KBM-7 (cell line): ENCODE data around the gene HCFC1.
"Not testable (repeated sequence)": the region's sequence is repeated elsewhere in the genome, so short reads cannot be mapped to it uniquely, and the experiment has no call there.

Source experiments
- DNase-seq: peaks from one replicate; pipeline ENCODE4 v3.0.0-alpha.2; 2015
- in situ Hi-C: fragments of 300-500 bp; cut with MboI; formaldehyde crosslinking; loops from 2 replicates; pipeline ENCODE4 v1.14.3; 2020; ENCODE audit warnings: low sequenced_read_pairs, low pct_unique_long_range_greater_than_20kb, mixed read lengths

Gene HCFC1

DNA sequence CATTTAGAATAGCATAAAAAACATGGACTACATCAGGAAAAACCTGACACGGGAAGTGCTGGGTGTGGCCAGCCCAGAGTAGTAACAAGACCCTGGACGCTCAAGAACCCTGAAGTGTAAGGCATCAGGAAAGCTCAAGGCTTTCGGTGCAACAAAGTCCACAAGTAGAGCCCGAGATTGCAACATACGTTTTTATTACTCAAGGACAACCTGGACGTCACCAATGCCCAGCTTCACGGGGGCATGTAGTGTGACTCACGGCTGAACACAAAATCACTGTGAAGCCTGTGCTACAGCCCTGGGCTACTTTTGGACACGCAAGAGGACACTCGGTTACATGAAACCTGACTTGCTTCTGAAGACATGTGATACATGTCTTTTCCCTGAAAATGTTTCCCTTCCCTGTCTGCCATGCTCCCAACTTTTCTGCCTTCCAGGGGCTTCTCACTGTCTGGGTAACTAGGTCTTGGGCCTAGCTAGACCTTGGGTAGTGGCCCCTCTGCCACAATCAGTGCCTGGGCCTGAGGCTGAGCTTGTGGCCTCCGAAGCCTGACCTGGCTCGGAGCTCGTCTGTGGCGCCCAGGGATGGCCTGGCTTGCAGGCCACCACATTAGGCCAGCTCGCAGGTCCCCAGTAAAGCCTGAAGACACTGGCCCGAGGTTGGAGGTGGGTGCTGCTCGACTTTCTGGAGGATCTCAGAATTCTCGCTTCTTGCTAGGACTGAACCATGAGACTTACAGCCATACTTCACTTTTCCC lies 38.9 kb upstream of the HCFC1 start:
- DNase-seq = no peak
- in situ Hi-C loops = no loop called here

DNA sequence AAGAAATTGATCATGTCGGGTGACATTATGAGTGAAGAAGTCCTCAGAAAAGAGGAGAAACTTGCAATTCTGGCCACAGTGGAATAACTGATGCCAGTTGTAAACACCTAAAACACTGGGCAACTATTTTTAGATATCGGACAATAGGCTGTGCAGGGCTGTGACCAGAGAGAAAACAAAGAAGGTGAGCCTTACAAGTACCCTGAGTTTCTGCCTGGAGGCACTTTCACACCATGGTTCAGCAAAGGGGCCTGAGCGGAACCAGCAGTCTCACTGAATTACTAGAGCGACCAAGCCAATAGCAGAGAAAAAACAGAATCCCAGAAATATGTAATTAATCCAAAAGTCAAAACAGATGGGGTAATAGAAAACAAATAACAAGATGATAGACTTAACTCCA lies 36.9 kb upstream of the HCFC1 start:
- in situ Hi-C loops = no loop called here
- no peak for DNase-seq

DNA sequence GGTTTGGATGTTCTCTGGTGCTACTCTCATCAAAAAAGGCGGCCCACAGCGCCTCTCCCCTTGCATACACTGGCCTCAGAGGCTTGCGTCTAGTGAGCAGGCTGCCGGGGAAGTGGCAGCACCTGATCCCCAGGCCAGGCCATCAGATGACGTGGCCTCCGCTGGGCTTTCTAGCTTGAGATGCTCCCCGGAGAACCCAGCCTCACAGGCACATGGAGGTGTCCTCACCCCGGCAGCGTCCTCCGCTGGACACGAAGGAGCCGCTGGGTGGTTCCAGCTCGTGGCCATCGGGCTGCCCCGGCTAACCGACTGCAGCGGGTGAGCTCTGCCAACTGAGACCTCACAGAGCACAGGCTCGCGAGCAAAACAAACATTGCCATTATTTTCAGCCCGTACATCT lies 35.3 kb upstream of the HCFC1 start:
- in situ Hi-C loops = no loop called here
- DNase-seq = no peak

DNA sequence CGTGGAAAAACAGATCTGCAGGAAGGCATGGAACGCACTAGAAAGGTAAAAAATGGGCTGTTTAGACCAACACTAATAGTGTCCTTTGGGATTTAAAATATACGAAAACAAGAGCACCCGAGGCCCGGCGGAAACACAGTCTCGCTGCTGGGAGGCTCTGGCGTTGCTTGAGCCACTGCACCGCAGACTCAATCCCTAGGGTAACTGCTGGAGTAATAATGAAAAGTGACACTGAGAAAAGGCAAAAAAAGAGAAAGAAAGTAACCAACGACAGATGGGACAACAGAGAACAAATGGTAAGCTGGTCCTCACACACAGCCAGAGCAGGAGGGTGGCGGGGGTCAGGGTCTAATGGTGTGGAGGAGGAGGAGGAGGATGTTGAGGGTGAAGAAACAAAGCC lies 32.7 kb upstream of the HCFC1 start:
- in situ Hi-C loops = no loop called here

DNA sequence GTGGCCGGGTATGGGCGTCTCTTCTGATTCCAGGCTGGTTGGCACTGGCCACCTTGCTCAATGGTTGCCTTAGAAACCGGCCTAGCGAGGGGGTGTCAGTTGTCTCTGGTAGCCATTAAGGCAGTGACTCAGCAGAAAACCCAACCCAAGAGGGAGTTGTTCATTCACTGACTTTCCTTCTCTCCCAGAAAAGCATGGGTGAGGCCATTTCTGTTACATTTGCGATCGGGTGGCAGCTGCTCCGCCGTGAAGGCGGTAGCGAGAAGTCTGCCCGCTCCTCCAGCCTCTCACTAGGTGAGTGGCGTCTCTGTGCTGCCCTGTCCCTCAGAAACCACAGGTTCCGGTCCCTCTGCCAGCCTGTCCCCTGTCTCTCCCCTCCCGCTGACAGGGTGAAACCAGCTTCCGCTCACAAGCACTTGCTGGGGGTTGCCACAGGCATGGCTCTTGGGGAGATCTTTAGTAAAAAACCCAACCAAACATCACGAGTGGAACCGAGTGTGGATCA lies 30.6 kb upstream of the HCFC1 start:
- DNase-seq = peak; percentile 91
- in situ Hi-C loops = no loop called here

More for the DNA sequence above, 32.7 kb upstream of the HCFC1 start:
- DNase-seq = no peak

DNA sequence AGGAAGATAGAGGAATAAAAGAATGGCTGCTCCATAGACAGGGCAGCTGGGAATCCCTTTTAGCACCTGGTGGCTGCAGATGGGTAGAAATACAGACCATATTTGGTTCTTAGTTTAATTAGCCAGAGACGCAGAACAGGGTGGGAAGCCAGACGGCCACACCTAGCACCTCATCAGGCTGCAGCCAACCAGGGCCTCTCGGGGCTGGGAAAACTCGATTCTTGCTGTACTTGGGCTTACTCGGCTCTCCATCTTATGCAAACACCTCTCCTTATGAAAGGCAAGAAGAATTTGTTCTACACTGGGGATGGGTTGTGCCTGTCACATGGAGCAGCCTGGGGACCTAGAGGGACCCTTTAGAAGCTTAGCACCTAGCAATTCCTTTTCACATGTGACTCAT lies 28.4 kb upstream of the HCFC1 start:
- no peak for DNase-seq

DNA sequence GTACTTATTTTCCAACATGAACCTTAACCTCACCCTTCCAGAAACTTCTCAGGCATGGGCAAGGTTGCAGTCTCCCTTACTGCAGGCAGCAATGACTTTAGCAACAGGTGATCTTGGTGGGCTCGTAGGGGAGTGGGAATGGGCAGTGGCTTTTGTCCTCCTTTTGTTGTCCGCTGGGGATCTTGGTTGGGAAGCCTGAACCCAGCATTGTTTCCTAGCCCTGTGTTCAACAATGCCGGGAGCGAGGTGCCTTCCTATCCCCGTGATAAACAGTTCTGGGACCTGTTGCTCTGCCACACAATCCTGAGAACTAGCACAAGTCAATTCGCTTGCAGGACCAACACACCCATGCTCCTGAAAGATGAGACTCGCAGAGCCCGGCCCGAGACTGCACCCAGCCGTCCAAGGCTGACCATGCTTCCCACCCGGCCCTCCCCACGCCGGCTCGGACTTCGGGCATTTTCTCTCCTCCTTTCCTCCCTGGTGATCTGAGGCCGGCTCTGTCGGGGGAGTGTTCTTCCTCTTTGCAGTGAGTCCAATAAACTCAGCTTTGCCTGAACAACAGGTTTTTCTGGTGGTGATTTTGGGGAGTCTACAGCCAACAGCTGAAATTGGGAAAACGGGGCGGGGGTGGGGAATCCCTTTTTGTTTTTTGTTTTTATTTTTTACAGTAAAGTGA lies 27.9 kb upstream of the HCFC1 start:
- in situ Hi-C loops = no loop called here
- DNase-seq = peak; percentile 47

More for the DNA sequence above, 28.4 kb upstream of the HCFC1 start:
- in situ Hi-C loops = no loop called here

DNA sequence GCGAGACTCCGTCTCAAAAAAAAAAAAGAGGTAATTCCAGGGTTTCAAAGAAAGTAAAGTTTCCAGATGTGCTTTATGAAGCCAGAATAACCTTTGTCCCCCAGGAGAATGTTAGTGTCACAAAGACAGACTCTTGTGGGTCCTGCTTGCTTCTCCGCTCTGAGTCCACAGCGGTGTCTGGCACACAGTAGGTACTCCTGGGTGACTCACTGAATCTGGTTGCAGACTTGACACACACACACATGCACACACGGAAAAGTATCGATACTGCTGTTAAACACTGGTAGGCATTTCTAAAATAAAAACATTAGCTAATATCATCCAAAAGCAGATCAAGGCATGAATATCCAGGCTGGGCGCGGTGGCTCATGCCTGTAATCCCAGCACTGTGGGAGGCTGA lies 23.9 kb upstream of the HCFC1 start:
- DNase-seq = no peak
- in situ Hi-C loops = no loop called here

DNA sequence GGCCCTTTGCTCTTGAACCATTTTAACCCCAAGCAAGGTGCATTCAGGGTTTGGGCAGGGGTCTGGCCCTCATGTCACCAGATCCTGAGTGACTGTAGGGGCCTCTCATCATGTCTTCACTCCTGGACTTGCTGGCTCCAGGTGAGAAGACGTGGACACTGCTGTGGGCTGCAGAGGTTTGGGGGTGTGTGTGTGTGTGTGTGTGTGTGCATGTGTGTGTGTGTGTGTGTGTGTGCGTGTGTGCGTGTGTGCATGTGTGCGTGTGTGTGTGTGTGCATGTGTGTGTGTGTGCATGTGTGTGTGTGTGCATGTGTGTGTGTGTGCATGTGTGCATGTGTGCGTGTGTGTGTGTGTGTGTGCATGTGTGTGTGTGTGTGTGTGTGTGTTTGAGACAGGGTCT lies 22.8 kb upstream of the HCFC1 start:
- DNase-seq, in situ Hi-C loops: not testable (repeated sequence)

DNA sequence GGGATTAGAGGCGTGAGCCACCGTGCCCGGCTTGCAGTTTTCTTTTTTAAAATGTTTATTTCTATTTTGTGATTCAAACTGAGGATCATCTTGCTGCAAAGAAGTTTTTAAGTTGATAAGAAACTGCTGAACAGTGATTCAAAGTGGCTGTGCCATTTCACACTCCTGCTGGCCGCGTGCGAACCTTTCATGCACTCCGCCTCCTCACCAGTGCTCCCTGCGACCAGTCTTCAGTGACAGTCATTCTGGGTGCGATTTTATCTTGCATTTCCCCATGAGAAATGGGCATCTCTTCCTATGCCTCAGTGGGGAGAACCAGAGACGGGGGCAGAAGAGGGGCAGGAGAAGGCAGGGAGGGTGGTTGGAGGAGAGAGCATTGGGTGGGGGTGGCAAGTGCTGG lies 22.4 kb upstream of the HCFC1 start:
- in situ Hi-C loops = no loop called here
- no peak for DNase-seq

DNA sequence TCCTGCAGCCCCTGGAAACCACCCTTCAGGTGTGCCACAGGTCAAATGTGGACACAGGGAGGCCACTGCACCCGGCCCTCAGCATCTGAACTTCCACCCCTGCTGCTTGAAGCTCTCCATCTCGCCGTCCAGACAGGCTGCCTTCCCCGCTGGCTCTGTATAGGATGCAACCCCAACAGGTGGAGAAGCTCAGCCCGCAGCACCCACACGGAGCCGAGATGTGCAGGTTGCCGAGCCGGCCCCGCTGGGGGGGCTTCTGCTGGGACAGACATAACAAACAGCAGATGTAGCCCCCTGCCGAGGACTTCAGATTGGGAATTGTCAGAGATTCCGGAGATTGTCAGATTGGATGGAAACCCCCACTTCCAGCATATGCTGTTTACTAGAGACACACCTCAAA lies 21.5 kb upstream of the HCFC1 start:
- no peak for DNase-seq
- in situ Hi-C loops = no loop called here

DNA sequence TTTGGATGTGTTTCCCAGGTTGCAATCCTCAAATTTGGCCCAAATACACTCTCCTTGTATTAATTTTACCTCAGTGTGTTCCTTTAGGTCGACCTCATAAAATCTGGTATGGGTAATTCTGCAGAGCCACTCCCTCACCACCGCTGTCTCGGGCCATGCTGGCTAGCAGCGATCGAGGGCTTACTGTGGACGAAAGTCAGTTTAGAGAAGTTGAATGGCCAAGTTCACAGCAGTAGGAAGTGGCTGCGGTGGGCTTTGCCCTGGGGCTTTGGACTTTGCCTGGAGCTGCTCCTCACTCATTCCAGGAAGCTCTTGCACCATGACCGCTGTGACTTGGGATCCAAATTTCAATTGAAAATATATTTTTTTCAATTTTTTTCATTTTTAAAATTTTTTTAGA lies 20.6 kb upstream of the HCFC1 start:
- in situ Hi-C loops = no loop called here
- peak; percentile 53 for DNase-seq

DNA sequence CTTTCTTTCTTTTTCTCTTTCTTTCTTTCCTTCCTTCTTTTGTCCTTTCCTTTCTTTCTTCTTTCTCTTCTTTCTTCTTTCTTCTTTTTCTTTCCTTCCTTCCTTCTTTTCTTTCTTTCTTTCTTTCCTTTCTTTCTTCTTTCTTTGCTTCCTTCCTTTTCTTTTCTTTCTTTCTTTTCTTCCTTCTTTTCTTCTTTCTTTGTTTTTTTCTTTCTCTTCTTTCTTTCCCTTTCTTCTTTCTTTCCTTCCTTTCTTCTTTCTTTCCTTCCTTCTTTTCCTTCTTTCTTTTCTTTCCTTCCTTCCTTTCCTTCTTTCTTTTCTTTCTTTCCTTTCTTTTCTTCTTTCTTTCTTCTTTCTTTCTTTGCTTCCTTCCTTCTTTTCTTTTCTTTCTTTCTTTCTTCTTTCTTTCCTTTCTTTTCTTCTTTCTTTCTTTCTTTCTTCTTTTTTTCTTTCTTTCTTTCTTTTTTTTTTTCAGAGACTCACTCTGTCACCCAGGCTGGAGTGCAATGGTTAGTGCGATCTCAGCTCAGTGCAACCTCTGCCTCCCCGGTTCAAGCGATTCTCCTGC lies 19.5 kb upstream of the HCFC1 start:
- in situ Hi-C loops = no loop called here
- DNase-seq = no peak

DNA sequence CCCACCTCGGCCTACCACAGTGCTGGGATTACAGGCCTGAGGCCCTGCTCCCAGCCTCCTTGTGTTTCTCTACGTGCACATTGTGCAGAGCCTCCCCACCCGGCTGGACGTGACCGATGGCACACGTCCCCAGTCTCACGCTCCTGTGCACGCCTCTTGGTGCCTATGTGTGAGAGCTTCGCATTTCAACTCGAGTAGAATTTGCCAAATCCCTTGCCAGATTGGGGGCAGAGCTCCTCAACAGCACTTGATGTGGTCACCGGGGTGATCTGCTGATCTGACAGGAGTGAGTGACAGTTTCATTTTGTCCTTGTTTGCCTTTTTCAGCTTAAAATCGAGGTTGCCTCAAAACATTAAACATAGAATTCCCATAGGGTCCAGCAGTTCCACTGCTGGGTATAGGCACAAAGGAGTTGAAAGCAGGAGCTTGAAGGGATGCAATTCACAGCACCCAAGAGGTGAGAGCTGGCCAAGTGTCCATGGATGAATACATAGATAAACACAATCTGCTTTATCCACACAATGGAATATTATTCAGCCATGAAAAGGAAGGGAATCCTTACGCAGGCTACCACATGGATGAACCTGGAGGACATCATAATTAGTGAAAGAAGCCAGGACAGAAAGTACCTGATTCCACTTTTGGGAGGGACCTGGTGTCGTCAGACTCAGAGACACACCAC lies 18.5 kb upstream of the HCFC1 start:
- in situ Hi-C loops = no loop called here
- DNase-seq = no peak

DNA sequence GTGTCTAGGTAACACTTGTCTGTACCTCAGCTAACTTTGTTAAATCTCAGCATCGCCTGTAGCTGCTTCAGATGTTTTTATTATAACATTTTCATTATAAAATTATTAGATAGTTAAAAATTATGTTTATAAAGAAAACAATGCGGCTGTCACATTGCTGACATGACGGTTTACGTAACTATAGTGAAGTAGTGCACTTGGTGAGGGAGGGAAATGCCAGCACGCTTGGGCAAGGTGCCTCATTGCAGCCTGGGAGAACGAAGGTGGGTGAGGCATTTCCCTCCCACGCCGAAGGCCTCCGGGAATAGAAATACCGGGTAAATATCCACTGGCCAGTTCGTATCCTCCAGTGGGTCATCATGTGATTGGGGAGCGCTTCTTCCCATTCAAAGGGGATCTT lies 16.9 kb upstream of the HCFC1 start:
- in situ Hi-C loops = no loop called here
- no peak for DNase-seq

DNA sequence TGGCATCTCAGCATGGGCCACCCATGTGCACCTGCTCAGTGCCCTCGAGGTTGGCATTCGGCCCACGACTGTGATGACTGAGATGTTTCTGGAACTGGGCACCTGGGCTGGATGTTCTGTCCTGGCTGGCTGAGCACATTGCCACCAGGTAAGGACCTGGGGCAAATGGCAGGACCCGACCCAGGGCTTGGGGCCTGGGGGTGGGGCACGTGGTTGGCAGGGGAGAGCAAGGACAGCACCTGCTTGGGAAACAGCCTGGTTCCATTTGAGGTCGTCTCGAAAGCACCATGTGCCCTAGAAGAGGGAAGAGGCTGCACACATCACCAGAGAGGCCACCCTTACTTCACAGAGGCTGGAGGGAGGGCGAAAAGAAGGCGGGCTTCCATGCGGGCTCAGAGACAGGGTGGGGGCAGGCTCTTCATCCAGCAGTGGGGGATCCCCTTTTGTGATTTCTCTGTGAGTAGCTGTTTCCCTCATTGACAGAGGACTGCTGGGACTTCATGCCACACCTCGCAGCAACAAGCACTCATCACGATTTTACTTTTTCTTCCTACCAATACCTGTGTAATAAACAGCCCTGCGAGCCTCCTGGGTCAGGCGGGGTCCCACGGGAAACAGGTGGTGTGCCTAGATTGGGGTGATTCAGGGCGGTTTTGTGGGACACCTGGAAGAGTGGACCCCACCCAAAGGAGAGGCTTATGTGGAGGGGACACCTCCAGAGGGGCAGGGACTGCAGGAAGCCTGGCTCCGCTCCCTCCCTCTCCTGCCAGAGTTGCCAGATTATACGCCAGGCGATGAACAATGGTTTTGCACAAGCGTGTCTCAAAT lies 12.9 kb upstream of the HCFC1 start:
- no peak for DNase-seq
- in situ Hi-C loops = no loop called here

DNA sequence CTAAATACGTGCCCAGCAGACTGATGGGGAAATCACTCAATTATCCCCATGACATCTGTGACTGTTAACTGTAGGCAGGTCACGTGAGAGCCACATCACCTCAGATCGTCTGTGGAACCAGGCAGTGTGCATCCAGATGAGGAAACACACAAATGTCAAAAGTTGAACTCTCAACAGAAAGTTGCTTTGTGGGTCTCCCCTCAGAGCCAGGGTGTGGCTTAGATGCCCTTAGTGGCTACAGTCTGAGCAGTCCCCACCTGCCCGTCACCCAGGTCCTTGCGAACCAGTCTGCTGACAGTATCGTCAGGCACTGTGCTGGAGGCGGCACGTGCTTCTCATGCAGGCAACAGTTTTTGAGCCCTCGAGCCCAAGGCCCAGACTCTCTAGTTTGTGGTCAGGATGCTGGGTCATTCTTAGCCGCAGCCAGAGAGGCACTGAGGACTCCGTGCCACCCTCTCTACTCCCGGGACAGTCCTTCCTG lies 11.7 kb upstream of the HCFC1 start:
- in situ Hi-C loops = no loop called here
- DNase-seq = no peak

DNA sequence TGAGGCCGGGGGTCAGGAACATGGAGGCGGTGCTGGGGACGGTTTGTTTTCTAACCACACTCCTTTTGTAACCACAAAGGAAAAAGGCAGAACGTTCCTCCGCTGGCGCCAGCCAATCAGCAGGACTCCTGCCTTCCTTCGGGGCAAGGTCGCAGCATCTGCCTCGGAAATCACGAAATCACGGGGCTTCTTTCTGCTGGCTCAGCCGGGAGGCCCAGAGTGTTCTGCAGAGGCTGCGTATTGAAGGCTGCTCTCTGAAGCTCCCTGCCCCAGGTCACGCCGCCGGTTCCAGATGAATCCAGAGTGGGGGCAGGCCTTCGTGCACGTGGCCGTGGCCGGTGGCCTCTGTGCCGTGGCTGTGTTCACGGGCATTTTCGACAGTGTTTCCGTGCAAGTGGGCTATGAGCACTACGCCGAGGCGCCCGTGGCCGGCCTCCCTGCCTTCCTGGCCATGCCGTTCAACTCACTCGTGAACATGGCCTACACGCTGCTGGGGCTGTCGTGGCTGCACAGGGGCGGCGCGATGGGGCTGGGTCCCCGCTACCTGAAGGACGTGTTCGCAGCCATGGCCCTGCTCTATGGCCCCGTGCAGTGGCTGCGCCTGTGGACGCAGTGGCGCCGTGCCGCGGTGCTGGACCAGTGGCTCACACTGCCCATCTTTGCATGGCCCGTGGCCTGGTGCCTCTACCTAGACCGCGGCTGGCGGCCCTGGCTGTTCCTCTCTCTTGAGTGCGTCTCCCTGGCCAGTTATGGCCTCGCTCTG lies 10.3 kb upstream of the HCFC1 start:
- DNase-seq = peak; percentile 95
- in situ Hi-C loops = no loop called here
